ENCODE data around the gene BLOC1S1. TPM values are rescaled to one million over a fixed set of nuclear protein-coding genes. Genes with fewer than 3 reads are reported as not detected.

Gene BLOC1S1
- total RNA-seq, 1 experiment from 2014 or later: 76.0 TPM

- BruUV-seq (replicated peaks): no TSS peak
- H3K36me3 ChIP-seq (ENCODE audit: insufficient read depth, low read length, poor library complexity, severe bottlenecking): no peaks in the 10 kb centered on the region
- POLR2A ChIA-PET (ENCODE audit: low non-redundant PET): no interaction called here
- no peaks in the 10 kb centered on the region for H3K9me3 ChIP-seq (ENCODE audit: low read depth, low read length, poor library complexity, severe bottlenecking)
- TF ChIP-seq EZH2 (IDR thresholded peaks at IDR 0.05; ENCODE audit: borderline replicate concordance, low read depth, low read length, poor library complexity, severe bottlenecking) (no peak), CTCF (conservative IDR thresholded peaks at IDR 0.05; ENCODE audit: low read depth, low read length) (no peak)
- H3K4me1 ChIP-seq (ENCODE audit: insufficient read depth, low read length, poor library complexity, severe bottlenecking): peaks cover 40% of the 10 kb centered on the region
- H3K4me3 ChIP-seq (ENCODE audit: low read depth, low read length, poor library complexity, severe bottlenecking): peak overlapping the region; percentile 91
- CTCF ChIA-PET: no interaction called here
- no peaks in the 10 kb centered on the region for H3K27me3 ChIP-seq (replicated peaks; ENCODE audit: insufficient read depth, low read depth, low read length, poor library complexity)
- DNase-seq (ENCODE audit: low spot score): no peak
- peak overlapping the region; percentile 95 for H3K27ac ChIP-seq (ENCODE audit: low read depth, low read length, poor library complexity, severe bottlenecking)
- intact Hi-C loops (cut with micrococcal nuclease; ENCODE audit: unreplicated experiment): no loop called here
Observed at GRCh38 chr12:55717011-55718007, 1.5 kb downstream of the BLOC1S1 start.

GRCh38 chr12:55718015-55718414, 2.2 kb downstream of the BLOC1S1 start:
- H3K27ac ChIP-seq (ENCODE audit: low read depth, low read length, poor library complexity, severe bottlenecking): peak overlapping the region; percentile 95
- peaks cover 40% of the 10 kb centered on the region for H3K4me1 ChIP-seq (ENCODE audit: insufficient read depth, low read length, poor library complexity, severe bottlenecking)
- no peaks in the 10 kb centered on the region for H3K9me3 ChIP-seq (ENCODE audit: low read depth, low read length, poor library complexity, severe bottlenecking)
- no peaks in the 10 kb centered on the region for H3K27me3 ChIP-seq (replicated peaks; ENCODE audit: insufficient read depth, low read depth, low read length, poor library complexity)
- no peaks in the 10 kb centered on the region for H3K36me3 ChIP-seq (ENCODE audit: insufficient read depth, low read length, poor library complexity, severe bottlenecking)
- ChIA-PET CTCF (interaction anchor here (0.6 kb wide), 2 partner anchors 23 to 54 kb away, joined by 3 read pairs; no protein-coding TSS in a partner anchor), POLR2A (ENCODE audit: low non-redundant PET) (no interaction called here)
- peak overlapping the region; percentile 91 for H3K4me3 ChIP-seq (ENCODE audit: low read depth, low read length, poor library complexity, severe bottlenecking)
- intact Hi-C loops (cut with micrococcal nuclease; ENCODE audit: unreplicated experiment): no loop called here
- DNase-seq (ENCODE audit: low spot score): peak; percentile 58
- TF ChIP-seq CTCF (conservative IDR thresholded peaks at IDR 0.05; ENCODE audit: low read depth, low read length) (no peak), EZH2 (IDR thresholded peaks at IDR 0.05; ENCODE audit: borderline replicate concordance, low read depth, low read length, poor library complexity, severe bottlenecking) (no peak)
- BruUV-seq (replicated peaks): no TSS peak

GRCh38 chr12:55718624-55719275, 2.9 kb downstream of the BLOC1S1 start:
- ChIA-PET CTCF (interaction anchor here (0.6 kb wide), 2 partner anchors 23 to 54 kb away, joined by 3 read pairs; no protein-coding TSS in a partner anchor), POLR2A (ENCODE audit: low non-redundant PET) (no interaction called here)
- Histone ChIP-seq H3K4me3 (ENCODE audit: low read depth, low read length, poor library complexity, severe bottlenecking) (no peak overlapping the region), H3K27me3 (replicated peaks; ENCODE audit: insufficient read depth, low read depth, low read length, poor library complexity) (no peaks in the 10 kb centered on the region), H3K4me1 (ENCODE audit: insufficient read depth, low read length, poor library complexity, severe bottlenecking) (peaks cover 40% of the 10 kb centered on the region), H3K9me3 (ENCODE audit: low read depth, low read length, poor library complexity, severe bottlenecking) (no peaks in the 10 kb centered on the region), H3K27ac (ENCODE audit: low read depth, low read length, poor library complexity, severe bottlenecking) (peak overlapping the region; percentile 95), H3K36me3 (ENCODE audit: insufficient read depth, low read length, poor library complexity, severe bottlenecking) (peaks cover 2% of the 10 kb centered on the region)
- intact Hi-C loops (cut with micrococcal nuclease; ENCODE audit: unreplicated experiment): no loop called here
- no peak for DNase-seq (ENCODE audit: low spot score)
- BruUV-seq (replicated peaks): no TSS peak
- TF ChIP-seq EZH2 (IDR thresholded peaks at IDR 0.05; ENCODE audit: borderline replicate concordance, low read depth, low read length, poor library complexity, severe bottlenecking) (no peak), CTCF (conservative IDR thresholded peaks at IDR 0.05; ENCODE audit: low read depth, low read length) (no peak)

All from A673 (cell line).